ENCODE measurements around the gene LAX1.

DNA sequence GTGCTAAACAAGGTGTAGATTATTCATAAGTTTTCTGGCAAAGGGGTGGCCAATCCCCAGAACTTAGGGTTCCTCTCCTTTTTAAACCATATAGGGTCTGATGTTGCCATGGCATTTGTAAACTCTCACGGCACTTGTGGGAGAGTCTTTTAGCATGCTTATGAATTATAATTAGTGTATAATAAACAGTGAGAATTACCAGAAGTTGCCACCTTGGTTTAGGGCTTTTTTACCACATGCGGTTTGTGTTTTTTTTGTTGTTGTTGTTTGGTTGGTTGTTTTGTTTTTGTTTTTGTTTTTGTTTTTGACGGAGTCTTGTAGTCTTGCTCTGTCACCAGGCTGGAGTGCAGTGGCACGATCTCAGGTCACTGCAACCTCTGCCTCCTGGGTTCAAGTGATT is 8.9 kb upstream of the LAX1 start:
- TF ChIP-seq POLR2A (IDR thresholded peaks at IDR 0.05; ENCODE audit: low read depth, low read length) (no peak), POLR2AphosphoS5 (IDR thresholded peaks at IDR 0.05; ENCODE audit: low read depth, low read length) (no peak)

Measured in GM12892 (cell line).